Heart right ventricle (tissue), 16 donors: ENCODE data around the gene FCHSD2. TPM values are rescaled to one million over a fixed set of nuclear protein-coding genes. Genes with fewer than 3 reads are reported as not detected.

ENCODE experiments used
- ATAC-seq, 8 donors: fragments of 200-7000 bp; cut with Tn5 transposase; one replicate each; pipeline ENCODE4 v1.9.1; 2020; ENCODE audit warnings: mild to moderate bottlenecking in 8 of 8, moderate library complexity in 8 of 8, moderate number of reproducible peaks in 1 of 8
- DNase-seq, 2 donors: peaks; one replicate each; pipeline ENCODE4 v3.0.0-alpha.2; 2020
- H3K27ac ChIP-seq, 10 donors: fragments of 200-600 bp; sonication (generic) in 2 of 10; one replicate each; pipeline versions ENCODE4 v1.5.0 to v1.8.0; 2020 to 2022; ENCODE audit warnings: mild to moderate bottlenecking in 3 of 10
- H3K27me3 ChIP-seq, 7 donors: fragments of 200-600 bp; one replicate each; pipeline ENCODE4 v1.8.0; 2021 to 2022; ENCODE audit warnings: mild to moderate bottlenecking in 2 of 7
- H3K36me3 ChIP-seq, 9 donors: fragments of 200-600 bp; sonication (generic) in 1 of 9; one replicate each; pipeline versions ENCODE4 v1.5.0 to v1.8.0; 2020 to 2022; ENCODE audit warnings: mild to moderate bottlenecking in 2 of 9
- H3K4me1 ChIP-seq, 9 donors: fragments of 200-600 bp; sonication (generic) in 1 of 9; one replicate each; pipeline versions ENCODE4 v1.5.0 to v1.8.0; 2020 to 2022; ENCODE audit warnings: mild to moderate bottlenecking in 4 of 9
- H3K4me3 ChIP-seq, 10 donors: fragments of 200-600 bp; sonication (generic) in 2 of 10; one replicate each; pipeline versions ENCODE4 v1.5.0 to v1.8.0; 2020 to 2022; ENCODE audit warnings: mild to moderate bottlenecking in 7 of 10, moderate library complexity in 2 of 10
- H3K9me3 ChIP-seq, 11 donors: fragments of 200-600 bp in 10 of 11; sonication (generic) in 2 of 11; one replicate each; pipeline versions ENCODE4 v1.5.0 to v1.8.0; 2013 to 2022; ENCODE audit warnings: mild to moderate bottlenecking in 2 of 11, control low read depth in 1 of 11, moderate library complexity in 1 of 11
- WGBS, 2 donors: extraction: QIAGEN DNeasy Blood & Tissue Kit; methylation state at CpG; one replicate each; pipeline ENCODE4 v1.1.7; 2013; ENCODE audit warnings: inconsistent platforms in 1 of 2; 5-methylcytosine and 5-hydroxymethylcytosine counted together
- intact Hi-C, 10 donors: fragments of 100-400 bp; cut with DNase I; formaldehyde crosslinking; loops; one replicate each; pipeline versions ENCODE4 v1.11.1 to v1.14.2; 2022
- polyA plus RNA-seq, 2 donors: library from polyadenylated mRNA; stranded (reverse); fragments of 200-250 nt; gene quantifications; one replicate each; pipeline ENCODE4 v1.2.3, GENCODE V29; 2013
- total RNA-seq, 10 donors: library from RNA; stranded (reverse); fragmentation: NEBNext Ultra II Directional in 3 of 10; extraction: Animal tissue kit (Norgen Biotek cat#: 25700) in 3 of 10; gene quantifications; one replicate each; pipeline versions ENCODE4 v1.2.1 to v1.2.4, GENCODE V29; 2021 to 2023
- TF ChIP-seq, protein P1 (sequence below), 9 donors: fragments of 200-600 bp; sonication (generic) in 2 of 9; IDR thresholded peaks; one replicate each; pipeline versions ENCODE4 v1.5.0 to v1.8.0; 2021 to 2022; ENCODE audit warnings: antibody characterized with exemption in 9 of 9, mild to moderate bottlenecking in 5 of 9, moderate library complexity in 1 of 9
- donor health status: Arrhythmogenic right ventricular cardiomyopathy.
- donor health status: ischemic (EF 13 %, LVEDD 7.1; RV severe dilation, severe dysfunction).
- donor health status: healthy with polysubstance abuse.
- donor health status: DM: no; HTN: yes; CAD: no.
- donor health status: DM: no; HTN: no; CAD: no.
- donor health status: ischemic (EF 25% LVEDD 6.9; RV normal size, moderate dysfunction).
- donor health status: ischemic (EF 25% LVEDD 5.7; RV mildly dilated, moderate dysfunction).
- donor health status: healthy.
- donor health status: DM: yes; HTN: yes; CAD: no.
- donor health status: Ischemic cardiomyopathy.
- donor health status: ischemic (EF 35%, LVEDD 5.7; RV mildly dilated, moderate dysfunction).
- donor health status: nonischemic (EF 11% LVEDD 7.7; RV severe dilation, severe dysfunction).
- donor health status: DM: yes; HTN: yes; CAD: no.
- donor health status: PGD.
- donor health status: ischemic (EF 29% LVEDD 5.4; RV normal size, mild dysfunction).
- donor health status: nonischemic (EF 23%, LVEDD 6.1; RV moderate dilation, normal function).

The FCHSD2 gene
- total and polyA plus RNA-seq, 12 donors, result 16.1 to 48.4 (median 37.5) TPM

DNA sequence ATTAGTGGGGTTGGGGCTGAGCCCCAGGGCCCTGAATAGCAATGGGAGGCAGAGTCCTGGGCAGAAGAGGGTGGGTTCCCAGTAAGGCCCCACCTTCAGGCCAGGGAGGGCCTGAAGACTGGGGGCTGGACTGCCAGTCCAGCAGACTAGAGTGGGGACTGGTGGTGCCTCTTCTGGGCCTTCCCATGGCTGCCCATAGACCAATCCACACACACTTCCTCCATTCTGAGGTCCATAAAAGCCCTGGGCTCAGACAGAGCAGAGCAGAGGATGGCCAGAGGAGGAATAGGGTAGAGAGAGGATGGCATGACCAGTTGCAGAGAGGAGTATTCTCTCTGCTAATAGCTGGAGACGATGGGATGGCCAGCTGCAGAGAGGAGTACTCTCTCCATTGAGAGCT, 216.0 kb downstream of the FCHSD2 start:
- DNase-seq, result no peak
- no peak overlapping the region for H3K4me3 ChIP-seq
- no peaks in the 10 kb centered on the region for H3K27me3 ChIP-seq
- WGBS, 2 donors, result 93 to 96% methylated on average over 1 of the region's 1 CpG
- H3K4me1 ChIP-seq, result peaks cover 0 to 59% (median 38%) of the 10 kb centered on the region in 9 donors
- no peaks in the 10 kb centered on the region for H3K9me3 ChIP-seq
- peak overlapping the region in 1 of 10 donors; percentile 45 for H3K27ac ChIP-seq
- ATAC-seq, result peak in 4 of 8 donors; percentile 6 to 52 (median 16)
- TF ChIP-seq, protein P1, sequence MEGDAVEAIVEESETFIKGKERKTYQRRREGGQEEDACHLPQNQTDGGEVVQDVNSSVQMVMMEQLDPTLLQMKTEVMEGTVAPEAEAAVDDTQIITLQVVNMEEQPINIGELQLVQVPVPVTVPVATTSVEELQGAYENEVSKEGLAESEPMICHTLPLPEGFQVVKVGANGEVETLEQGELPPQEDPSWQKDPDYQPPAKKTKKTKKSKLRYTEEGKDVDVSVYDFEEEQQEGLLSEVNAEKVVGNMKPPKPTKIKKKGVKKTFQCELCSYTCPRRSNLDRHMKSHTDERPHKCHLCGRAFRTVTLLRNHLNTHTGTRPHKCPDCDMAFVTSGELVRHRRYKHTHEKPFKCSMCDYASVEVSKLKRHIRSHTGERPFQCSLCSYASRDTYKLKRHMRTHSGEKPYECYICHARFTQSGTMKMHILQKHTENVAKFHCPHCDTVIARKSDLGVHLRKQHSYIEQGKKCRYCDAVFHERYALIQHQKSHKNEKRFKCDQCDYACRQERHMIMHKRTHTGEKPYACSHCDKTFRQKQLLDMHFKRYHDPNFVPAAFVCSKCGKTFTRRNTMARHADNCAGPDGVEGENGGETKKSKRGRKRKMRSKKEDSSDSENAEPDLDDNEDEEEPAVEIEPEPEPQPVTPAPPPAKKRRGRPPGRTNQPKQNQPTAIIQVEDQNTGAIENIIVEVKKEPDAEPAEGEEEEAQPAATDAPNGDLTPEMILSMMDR (IDR thresholded peaks at IDR 0.05), result no peak
- intact Hi-C loops, result loop anchor here in 8 of 10 donors (5.0 to 10.0 kb wide), 8 partner anchors 49 to 359 kb away; partner anchors contain the start of gene FCHSD2 (in 3 of the 8)
- H3K36me3 ChIP-seq, result peaks cover 0 to 10% (median 0%) of the 10 kb centered on the region in 9 donors

DNA sequence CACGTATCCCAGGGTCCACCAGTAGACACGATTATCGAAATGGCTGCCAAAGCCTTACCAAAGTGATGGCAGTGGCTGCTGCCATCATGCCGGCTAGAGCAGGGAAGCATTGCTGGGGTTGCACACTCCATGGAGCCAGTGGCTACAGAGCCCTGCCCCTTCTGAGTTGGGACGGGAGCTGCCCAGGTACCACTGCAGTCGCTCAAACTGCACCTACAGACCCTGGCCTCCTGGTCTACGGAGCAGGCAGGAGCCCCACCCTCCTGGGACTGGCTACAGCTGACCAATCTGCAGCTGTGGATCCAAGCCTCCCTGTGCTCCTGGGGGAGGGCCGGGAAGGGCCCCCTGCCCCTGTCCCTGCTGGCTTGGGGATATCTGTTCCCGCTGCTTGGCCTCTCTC, 216.5 kb downstream of the FCHSD2 start:
- DNase-seq (no peak), ATAC-seq (peak in 4 of 8 donors; percentile 6 to 61 (median 13))
- intact Hi-C loops, result loop anchor here in 8 of 10 donors (2.0 to 10.0 kb wide), 9 partner anchors 49 to 359 kb away; partner anchors contain the start of gene FCHSD2 (in 3 of the 8)
- no peaks in the 10 kb centered on the region for H3K9me3 ChIP-seq
- peaks cover 0 to 64% (median 38%) of the 10 kb centered on the region in 9 donors for H3K4me1 ChIP-seq
- H3K4me3 ChIP-seq, result no peak overlapping the region
- WGBS, 2 donors, result 94 to 97% methylated on average over 9 of the region's 9 CpGs
- H3K36me3 ChIP-seq, result peaks cover 0 to 10% (median 0%) of the 10 kb centered on the region in 9 donors
- H3K27ac ChIP-seq, result peak overlapping the region in 1 of 10 donors; percentile 45
- TF ChIP-seq, protein P1 (IDR thresholded peaks at IDR 0.05), result no peak
- no peaks in the 10 kb centered on the region for H3K27me3 ChIP-seq

DNA sequence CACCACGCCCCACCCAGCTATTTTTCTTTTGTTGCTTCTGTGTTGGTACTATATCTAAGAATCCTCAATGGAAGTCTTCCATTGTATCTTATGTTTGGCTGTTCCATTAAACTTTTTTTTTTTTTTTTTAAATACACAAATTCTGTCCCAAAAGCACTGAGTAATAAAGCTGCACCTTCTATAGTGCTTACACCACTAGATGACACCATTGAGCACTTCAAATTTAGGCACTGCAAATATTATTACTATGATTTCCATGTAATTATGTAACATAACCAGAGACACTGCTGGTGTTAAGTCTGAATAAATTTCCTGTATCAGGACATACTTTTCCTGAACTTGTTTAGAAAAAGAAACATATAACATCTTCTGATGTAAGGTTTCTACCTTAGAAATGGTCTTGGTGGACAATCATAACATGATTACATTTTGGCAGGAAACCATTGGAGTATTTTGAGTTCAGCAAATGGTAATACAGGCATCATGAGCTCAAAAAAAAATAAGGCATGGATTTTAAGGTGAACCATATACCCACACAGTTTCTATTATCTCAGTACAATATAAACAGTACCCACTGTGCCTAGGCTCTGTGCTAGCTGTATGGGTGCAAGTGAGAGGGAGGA, 217.4 kb downstream of the FCHSD2 start:
- no peak overlapping the region for H3K4me3 ChIP-seq
- H3K9me3 ChIP-seq, result no peaks in the 10 kb centered on the region
- peaks cover 0 to 64% (median 31%) of the 10 kb centered on the region in 9 donors for H3K4me1 ChIP-seq
- intact Hi-C loops, result loop anchor here (2.0 to 10.0 kb wide), 11 partner anchors 50 to 360 kb away; partner anchors contain the start of gene FCHSD2 (in 4 of the 10)
- no peaks in the 10 kb centered on the region for H3K27me3 ChIP-seq
- H3K27ac ChIP-seq, result peak overlapping the region in 2 of 10 donors; percentile 13 to 54
- ATAC-seq (peak in 7 of 8 donors; percentile 45 to 82 (median 51)), DNase-seq (no peak)
- TF ChIP-seq, protein P1 (IDR thresholded peaks at IDR 0.05), result peak; percentile 21 to 75 (median 62)
- 96 to 100% methylated on average over 1 of the region's 1 CpG for WGBS, 2 donors
- H3K36me3 ChIP-seq, result peaks cover 0 to 19% (median 0%) of the 10 kb centered on the region in 9 donors

DNA sequence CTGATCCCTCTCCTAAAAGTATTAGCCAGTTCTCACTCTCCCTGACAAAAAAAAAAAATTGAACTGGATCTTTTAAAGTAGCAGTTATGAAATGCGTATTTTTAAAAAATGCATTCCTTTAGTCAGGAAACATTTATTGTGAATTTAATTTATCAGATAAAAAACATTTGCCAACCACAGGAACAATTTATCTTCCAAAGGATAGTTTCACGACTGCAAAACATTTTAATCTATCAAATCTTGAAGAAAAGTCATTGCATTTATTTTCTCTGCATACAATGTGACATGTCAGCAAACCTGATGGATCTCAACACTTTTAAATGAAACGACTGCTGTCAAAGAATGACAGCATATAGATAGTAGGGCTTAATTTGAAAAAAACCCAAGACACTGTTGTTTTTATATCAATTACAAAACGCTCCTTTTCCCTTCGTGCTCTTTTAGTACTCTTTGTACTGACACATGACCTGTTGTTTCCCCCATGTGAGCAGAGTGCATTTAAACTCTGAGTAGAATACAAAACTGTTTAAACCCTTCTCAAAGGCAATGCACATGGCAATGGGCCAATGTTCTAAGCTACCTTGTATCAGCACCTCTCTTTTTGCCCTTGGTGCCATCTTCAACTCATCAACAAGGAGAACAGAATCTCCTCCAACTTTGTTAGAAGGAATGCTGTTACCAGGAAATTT, 220.9 kb downstream of the FCHSD2 start:
- Histone ChIP-seq H3K27ac (peak overlapping the region in 2 of 10 donors; percentile 27 to 30), H3K36me3 (peaks cover 0 to 22% (median 0%) of the 10 kb centered on the region in 9 donors), H3K4me3 (no peak overlapping the region), H3K27me3 (no peaks in the 10 kb centered on the region), H3K4me1 (peaks cover 0 to 40% (median 23%) of the 10 kb centered on the region in 9 donors), H3K9me3 (no peaks in the 10 kb centered on the region)
- intact Hi-C loops, result loop anchor here in 9 of 10 donors (5.0 to 10.0 kb wide), 10 partner anchors 54 to 364 kb away; partner anchors contain the start of gene FCHSD2 (in 4 of the 9)
- ATAC-seq (peak in 2 of 8 donors; percentile 10 to 60), DNase-seq (no peak)
- TF ChIP-seq, protein P1 (IDR thresholded peaks at IDR 0.05), result no peak
- WGBS, 2 donors, result 43 to 55% methylated on average over 5 of the region's 5 CpGs
